PC-9 (cell line): Measurements from ENCODE around the gene PLAAT3.

ENCODE experiments used
- EZH2 ChIP-seq: fragments of 200-600 bp; sonication (generic); IDR thresholded peaks from 2 replicates; pipeline ENCODE4 v1.8.0; 2017; ENCODE audit warnings: antibody characterized with exemption, low read depth
- TF ChIP-seq, protein P1 (sequence below): fragments of 200-600 bp; sonication (generic); conservative IDR thresholded peaks from 2 replicates; pipeline ENCODE4 v1.6.1; 2017; ENCODE audit warnings: mixed run types, antibody characterized with exemption, mild to moderate bottlenecking, moderate library complexity

DNA sequence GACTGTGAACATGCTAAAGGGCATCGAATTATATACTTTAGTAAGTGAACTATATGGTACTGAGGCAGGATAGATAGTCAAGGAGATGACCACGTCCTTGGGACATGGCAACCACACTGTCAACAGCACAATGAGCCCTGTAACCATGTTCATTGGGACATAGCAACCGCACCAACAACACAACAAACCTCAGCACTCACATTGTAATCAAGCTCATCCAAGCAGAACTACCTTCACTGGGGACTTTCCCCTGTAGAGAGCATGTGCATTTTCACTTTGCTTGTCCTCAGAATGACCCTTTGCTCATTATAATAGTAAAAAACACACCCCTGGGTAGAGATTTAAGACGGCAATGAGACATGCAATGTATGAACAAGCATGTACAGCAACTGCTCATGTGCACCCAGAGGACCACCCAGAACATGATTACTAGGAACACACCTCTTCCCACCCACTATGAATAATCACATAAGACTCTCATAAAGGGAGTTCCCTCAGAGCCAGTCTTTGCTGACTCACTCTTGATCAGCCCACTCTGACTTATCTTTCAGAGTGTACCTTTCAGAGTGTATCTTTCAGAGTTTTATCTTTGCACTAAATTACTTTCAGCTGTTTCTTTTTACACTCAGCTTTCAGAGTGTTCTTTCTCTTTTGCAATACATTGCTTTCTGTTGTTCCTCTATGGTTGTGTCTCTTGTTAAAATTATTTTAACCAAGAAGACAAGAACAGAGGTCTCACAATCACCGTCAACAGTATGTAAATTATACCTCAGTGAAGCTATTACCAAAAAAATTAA, 47.0 kb downstream of the PLAAT3 start:
- TF ChIP-seq, protein P1, sequence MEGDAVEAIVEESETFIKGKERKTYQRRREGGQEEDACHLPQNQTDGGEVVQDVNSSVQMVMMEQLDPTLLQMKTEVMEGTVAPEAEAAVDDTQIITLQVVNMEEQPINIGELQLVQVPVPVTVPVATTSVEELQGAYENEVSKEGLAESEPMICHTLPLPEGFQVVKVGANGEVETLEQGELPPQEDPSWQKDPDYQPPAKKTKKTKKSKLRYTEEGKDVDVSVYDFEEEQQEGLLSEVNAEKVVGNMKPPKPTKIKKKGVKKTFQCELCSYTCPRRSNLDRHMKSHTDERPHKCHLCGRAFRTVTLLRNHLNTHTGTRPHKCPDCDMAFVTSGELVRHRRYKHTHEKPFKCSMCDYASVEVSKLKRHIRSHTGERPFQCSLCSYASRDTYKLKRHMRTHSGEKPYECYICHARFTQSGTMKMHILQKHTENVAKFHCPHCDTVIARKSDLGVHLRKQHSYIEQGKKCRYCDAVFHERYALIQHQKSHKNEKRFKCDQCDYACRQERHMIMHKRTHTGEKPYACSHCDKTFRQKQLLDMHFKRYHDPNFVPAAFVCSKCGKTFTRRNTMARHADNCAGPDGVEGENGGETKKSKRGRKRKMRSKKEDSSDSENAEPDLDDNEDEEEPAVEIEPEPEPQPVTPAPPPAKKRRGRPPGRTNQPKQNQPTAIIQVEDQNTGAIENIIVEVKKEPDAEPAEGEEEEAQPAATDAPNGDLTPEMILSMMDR: no peak
- no peak for TF ChIP-seq EZH2
